Measurements from ENCODE around the gene ALPP. TPM values are rescaled to one million over a fixed set of nuclear protein-coding genes. Genes with fewer than 3 reads are reported as not detected.
A peak's percentile ranks its signal among the peaks of the same experiment; 100 is the strongest.

ALPP gene
- polyA plus RNA-seq, 3 donors = not detected

DNA sequence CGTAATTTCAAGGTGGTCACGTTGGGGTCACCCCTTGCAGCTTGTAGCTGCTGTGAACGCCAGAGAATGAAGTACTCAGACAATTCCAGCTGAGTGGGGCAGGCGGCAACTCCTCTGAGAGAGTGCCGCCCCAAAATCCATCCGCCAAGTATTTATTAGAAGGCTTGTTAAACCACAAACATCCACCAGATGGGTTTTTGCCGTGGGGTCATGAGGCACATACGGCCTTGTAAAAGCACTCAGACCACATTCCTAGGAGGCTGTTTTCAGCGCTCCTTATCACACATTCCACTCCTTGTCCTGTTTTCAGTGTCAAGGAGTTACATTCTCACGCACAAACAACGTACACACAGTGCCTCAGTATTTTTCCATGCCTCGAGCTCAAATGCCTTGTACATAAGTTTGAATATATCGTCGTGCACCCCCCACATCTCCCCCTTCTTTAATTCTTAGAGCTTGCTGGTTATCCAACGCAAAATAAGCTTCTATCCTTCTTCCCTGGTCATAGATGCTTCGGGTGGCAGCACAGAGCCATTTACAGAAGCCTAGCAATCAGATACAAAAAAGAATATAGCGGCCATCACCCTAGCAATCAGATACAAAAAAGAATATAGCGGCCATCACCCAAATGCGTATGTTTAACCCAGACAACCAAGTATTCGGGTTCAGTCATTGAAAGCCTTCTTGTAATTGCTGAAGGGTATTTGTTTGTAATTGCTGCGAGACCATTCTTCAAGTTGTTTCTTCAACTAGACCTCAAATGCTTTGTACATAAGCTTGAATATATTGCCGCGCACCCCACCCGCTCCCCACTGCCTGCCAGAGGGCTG lies 7.3 kb downstream of the ALPP start:
- Mint-ChIP-seq H3K4me3 (peak overlapping the region in 1 of 2 donors; percentile 65), H3K36me3 (no peaks in the 10 kb centered on the region), H3K27me3 (ENCODE audit: low read depth in 3 of 3) (peaks cover 31 to 60% (median 45%) of the 10 kb centered on the region in 3 donors), H3K4me1 (peaks cover 2% of the 10 kb centered on the region), H3K9me3 (peaks cover 6 to 24% (median 14%) of the 10 kb centered on the region in 7 donors), H3K27ac (no peak overlapping the region)
- Histone ChIP-seq H3K27ac (ENCODE audit: low read depth in 1 of 2, low read length in 2 of 2) (no peak overlapping the region), H3K36me3 (replicated peaks in 1 of 2; ENCODE audit: control insufficient read depth in 1 of 2, insufficient read depth in 2 of 2, low read length in 2 of 2) (no peaks in the 10 kb centered on the region), H4K20me1 (ENCODE audit: insufficient read depth, low read length) (no peaks in the 10 kb centered on the region), H3K4me1 (ENCODE audit: control insufficient read depth in 1 of 2, insufficient read depth in 2 of 2, low read length in 2 of 2) (no peaks in the 10 kb centered on the region), H2AFZ (ENCODE audit: insufficient read depth, low read depth, low read length, poor library complexity, severe bottlenecking) (no peak overlapping the region), H3K79me2 (ENCODE audit: insufficient read depth, low read length) (no peaks in the 10 kb centered on the region), H3K4me2 (replicated peaks; ENCODE audit: extremely low read depth, low read length, poor library complexity, severe bottlenecking) (no peak overlapping the region), H3K9me3 (replicated peaks in 1 of 2; ENCODE audit: control insufficient read depth in 1 of 2, insufficient read depth in 1 of 2, low read length in 2 of 2) (peaks cover 12 to 17% of the 10 kb centered on the region in 2 donors), H3K4me3 (replicated peaks in 1 of 3; ENCODE audit: low read depth in 2 of 3, low read length in 3 of 3) (no peak overlapping the region), H3K9ac (ENCODE audit: insufficient read depth, low read length, poor library complexity, severe bottlenecking) (no peak overlapping the region), H3K27me3 (ENCODE audit: control insufficient read depth in 2 of 2, insufficient read depth in 2 of 2, low read length in 2 of 2) (peaks cover 10 to 43% of the 10 kb centered on the region in 2 donors)
- TF ChIP-seq, protein P1, sequence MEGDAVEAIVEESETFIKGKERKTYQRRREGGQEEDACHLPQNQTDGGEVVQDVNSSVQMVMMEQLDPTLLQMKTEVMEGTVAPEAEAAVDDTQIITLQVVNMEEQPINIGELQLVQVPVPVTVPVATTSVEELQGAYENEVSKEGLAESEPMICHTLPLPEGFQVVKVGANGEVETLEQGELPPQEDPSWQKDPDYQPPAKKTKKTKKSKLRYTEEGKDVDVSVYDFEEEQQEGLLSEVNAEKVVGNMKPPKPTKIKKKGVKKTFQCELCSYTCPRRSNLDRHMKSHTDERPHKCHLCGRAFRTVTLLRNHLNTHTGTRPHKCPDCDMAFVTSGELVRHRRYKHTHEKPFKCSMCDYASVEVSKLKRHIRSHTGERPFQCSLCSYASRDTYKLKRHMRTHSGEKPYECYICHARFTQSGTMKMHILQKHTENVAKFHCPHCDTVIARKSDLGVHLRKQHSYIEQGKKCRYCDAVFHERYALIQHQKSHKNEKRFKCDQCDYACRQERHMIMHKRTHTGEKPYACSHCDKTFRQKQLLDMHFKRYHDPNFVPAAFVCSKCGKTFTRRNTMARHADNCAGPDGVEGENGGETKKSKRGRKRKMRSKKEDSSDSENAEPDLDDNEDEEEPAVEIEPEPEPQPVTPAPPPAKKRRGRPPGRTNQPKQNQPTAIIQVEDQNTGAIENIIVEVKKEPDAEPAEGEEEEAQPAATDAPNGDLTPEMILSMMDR (IDR thresholded peaks at IDR 0.05) = no peak
- DNase-seq = no peak
- intact Hi-C loops (cut with micrococcal nuclease) = no loop called here
- 34% methylated on average over 18 of the region's 24 CpGs for WGBS (ENCODE audit: insufficient coverage)

DNA sequence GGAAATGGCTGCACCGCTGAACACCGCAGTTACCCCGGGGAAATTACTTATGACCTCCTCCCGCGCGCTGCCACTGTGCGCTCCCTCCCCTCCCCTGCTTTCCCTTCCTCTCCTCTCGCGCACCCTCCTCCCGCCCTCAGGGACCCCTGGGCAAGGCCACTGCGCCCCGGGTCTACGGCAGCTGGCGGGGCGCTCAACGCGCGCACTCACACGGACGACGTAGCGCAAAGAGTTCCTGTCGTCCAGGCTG lies 7.9 kb downstream of the ALPP start:
- Histone ChIP-seq H3K4me1 (ENCODE audit: control insufficient read depth in 1 of 2, insufficient read depth in 2 of 2, low read length in 2 of 2) (no peaks in the 10 kb centered on the region), H2AFZ (ENCODE audit: insufficient read depth, low read depth, low read length, poor library complexity, severe bottlenecking) (no peak overlapping the region), H3K4me2 (replicated peaks; ENCODE audit: extremely low read depth, low read length, poor library complexity, severe bottlenecking) (no peak overlapping the region), H3K9me3 (replicated peaks in 1 of 2; ENCODE audit: control insufficient read depth in 1 of 2, insufficient read depth in 1 of 2, low read length in 2 of 2) (peaks cover 12 to 17% of the 10 kb centered on the region in 2 donors), H3K79me2 (ENCODE audit: insufficient read depth, low read length) (no peaks in the 10 kb centered on the region), H3K4me3 (replicated peaks in 1 of 3; ENCODE audit: low read depth in 2 of 3, low read length in 3 of 3) (no peak overlapping the region), H3K27ac (ENCODE audit: low read depth in 1 of 2, low read length in 2 of 2) (no peak overlapping the region), H4K20me1 (ENCODE audit: insufficient read depth, low read length) (no peaks in the 10 kb centered on the region), H3K9ac (ENCODE audit: insufficient read depth, low read length, poor library complexity, severe bottlenecking) (no peak overlapping the region), H3K36me3 (replicated peaks in 1 of 2; ENCODE audit: control insufficient read depth in 1 of 2, insufficient read depth in 2 of 2, low read length in 2 of 2) (no peaks in the 10 kb centered on the region), H3K27me3 (ENCODE audit: control insufficient read depth in 2 of 2, insufficient read depth in 2 of 2, low read length in 2 of 2) (peaks cover 10 to 46% of the 10 kb centered on the region in 2 donors)
- Mint-ChIP-seq H3K4me1 (peaks cover 2% of the 10 kb centered on the region), H3K36me3 (no peaks in the 10 kb centered on the region), H3K27me3 (ENCODE audit: low read depth in 3 of 3) (peaks cover 33 to 59% (median 47%) of the 10 kb centered on the region in 3 donors), H3K4me3 (peak overlapping the region in 1 of 2 donors; percentile 65), H3K9me3 (peaks cover 6 to 24% (median 14%) of the 10 kb centered on the region in 7 donors), H3K27ac (no peak overlapping the region)
- DNase-seq = no peak
- TF ChIP-seq, protein P1 (IDR thresholded peaks at IDR 0.05) = no peak
- intact Hi-C loops (cut with micrococcal nuclease) = no loop called here
- 72% methylated on average over 20 of the region's 23 CpGs for WGBS (ENCODE audit: insufficient coverage)

Data from CD14-positive monocyte (primary cell).